Stimulated activated CD8-positive, alpha-beta memory T cell treated with anti-CD3 and anti-CD28 coated beads, Interleukin-7, amount 100 ng/mL, for 1 hour (primary cell): ENCODE results near the gene TTLL4.
A peak's percentile ranks its signal among the peaks of the same experiment; 100 is the strongest.
"Not testable (repeated sequence)": the region's sequence is repeated elsewhere in the genome, so short reads cannot be mapped to it uniquely, and the experiment has no call there.

ENCODE experiments used
- DNase-seq, 2 donors: peaks; one replicate each; pipeline ENCODE4 v3.0.0-alpha.2; 2020; ENCODE audit warnings: low read depth in 2 of 2

Gene TTLL4

GRCh38 chr2:218710687-218711549 is at the start of gene TTLL4:
TTLL4 (plus strand) TSS chr2:218710835; CDS start chr2:218737677, 26,842 bp downstream.
- peak; percentile 95 for DNase-seq

- no peak for DNase-seq
These were observed 48.3 kb upstream of the TTLL4 start for GRCh38 chr2:218662377-218662776.

GRCh38 chr2:218662827-218663226 is 47.8 kb upstream of the TTLL4 start:
- DNase-seq, result no peak

GRCh38 chr2:218663901-218664300 is 46.7 kb upstream of the TTLL4 start:
- DNase-seq, result no peak

GRCh38 chr2:218664653-218665052 is 46.0 kb upstream of the TTLL4 start:
- DNase-seq, result no peak

GRCh38 chr2:218671097-218671653 is 39.5 kb upstream of the TTLL4 start:
- DNase-seq, result no peak

GRCh38 chr2:218671654-218672566 is 38.7 kb upstream of the TTLL4 start, which contains the start of the genes RNF25 and STK36:
RNF25 (minus strand) TSS chr2:218672002; CDS start chr2:218671970, 32 bp downstream.
STK36 (plus strand) TSS chr2:218672086; CDS start chr2:218672830, 744 bp downstream.
- peak; percentile 63 to 64 for DNase-seq

- DNase-seq, result no peak
These were observed 31.5 kb upstream of the TTLL4 start for GRCh38 chr2:218679119-218679518.

- DNase-seq, result no peak
These were observed 30.6 kb upstream of the TTLL4 start for GRCh38 chr2:218680061-218680460.

GRCh38 chr2:218687400-218688060 is 23.1 kb upstream of the TTLL4 start:
- DNase-seq, result not testable (repeated sequence)

GRCh38 chr2:218691234-218691633 is 19.4 kb upstream of the TTLL4 start:
- DNase-seq, result no peak

- DNase-seq, result no peak
These were observed 16.1 kb upstream of the TTLL4 start for GRCh38 chr2:218694405-218695145.

- no peak for DNase-seq
These were observed 11.8 kb upstream of the TTLL4 start for GRCh38 chr2:218698885-218699284.

- no peak for DNase-seq
These were observed 8.8 kb upstream of the TTLL4 start for GRCh38 chr2:218701806-218702205.

GRCh38 chr2:218703341-218703740 is 7.3 kb upstream of the TTLL4 start:
- DNase-seq, result no peak

- no peak for DNase-seq
These were observed 2.5 kb upstream of the TTLL4 start for GRCh38 chr2:218708086-218708485.

- no peak for DNase-seq
These were observed 727 bp upstream of the TTLL4 start for GRCh38 chr2:218709908-218710307.

- no peak for DNase-seq
These were observed 325 bp upstream of the TTLL4 start for GRCh38 chr2:218710334-218710686.

- DNase-seq, result no peak
These were observed 905 bp downstream of the TTLL4 start for GRCh38 chr2:218711550-218711929.

- no peak for DNase-seq
These were observed 3.3 kb downstream of the TTLL4 start for GRCh38 chr2:218713922-218714321.

GRCh38 chr2:218716070-218716469 is 5.4 kb downstream of the TTLL4 start:
- DNase-seq, result no peak
